RWPE1 (cell line): ENCODE data around the gene LMBR1.

Source experiments
- CTCF ChIA-PET: fragments of 350-600 bp; sonication (Branson Sonifier 250); formaldehyde crosslinking; extraction: SDS; loops from one replicate; lab custom pipeline; 2021; lab: Yijun Ruan, JAX
- POLR2A ChIA-PET: fragments of 400-600 bp; formaldehyde crosslinking; extraction: SDS; loops from one replicate; lab custom pipeline; 2020; ENCODE audit warnings: antibody characterized with exemption; ENCODE audit not compliant: low non-redundant PET; lab: Yijun Ruan, JAX
- DNase-seq: peaks from one replicate; pipeline ENCODE4 v3.0.0; 2012; ENCODE audit warnings: low spot score
- H3K27ac ChIP-seq: fragments of 450-650 bp; 2 replicates; pipeline ENCODE4 v1.5.1; 2017
- TF ChIP-seq, protein P1 (sequence below): fragments of 450-650 bp; conservative IDR thresholded peaks from 2 replicates; pipeline ENCODE4 v1.5.1; 2017; ENCODE audit warnings: low read depth, mild to moderate bottlenecking

LMBR1 gene

DNA sequence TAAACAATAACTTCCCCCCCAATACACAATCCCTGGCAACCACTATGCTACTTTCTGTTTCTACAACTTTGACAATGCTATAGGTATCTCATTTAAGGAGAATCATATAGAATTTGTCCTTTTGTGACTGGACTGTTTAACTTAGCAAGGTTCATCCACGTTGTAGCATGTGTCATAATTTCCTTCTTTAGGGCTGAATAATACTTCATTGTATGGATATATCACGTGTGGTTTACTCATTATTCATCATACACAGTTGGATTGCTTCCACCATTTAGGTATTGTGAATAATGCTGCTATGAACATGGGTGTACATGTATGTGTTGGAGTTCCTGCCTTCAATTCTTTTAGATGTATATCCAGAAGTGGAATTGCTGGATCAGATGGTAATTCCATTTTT is 111.0 kb downstream of the LMBR1 start:
- no peak for DNase-seq
- no peak overlapping the region for H3K27ac ChIP-seq
- TF ChIP-seq, protein P1, sequence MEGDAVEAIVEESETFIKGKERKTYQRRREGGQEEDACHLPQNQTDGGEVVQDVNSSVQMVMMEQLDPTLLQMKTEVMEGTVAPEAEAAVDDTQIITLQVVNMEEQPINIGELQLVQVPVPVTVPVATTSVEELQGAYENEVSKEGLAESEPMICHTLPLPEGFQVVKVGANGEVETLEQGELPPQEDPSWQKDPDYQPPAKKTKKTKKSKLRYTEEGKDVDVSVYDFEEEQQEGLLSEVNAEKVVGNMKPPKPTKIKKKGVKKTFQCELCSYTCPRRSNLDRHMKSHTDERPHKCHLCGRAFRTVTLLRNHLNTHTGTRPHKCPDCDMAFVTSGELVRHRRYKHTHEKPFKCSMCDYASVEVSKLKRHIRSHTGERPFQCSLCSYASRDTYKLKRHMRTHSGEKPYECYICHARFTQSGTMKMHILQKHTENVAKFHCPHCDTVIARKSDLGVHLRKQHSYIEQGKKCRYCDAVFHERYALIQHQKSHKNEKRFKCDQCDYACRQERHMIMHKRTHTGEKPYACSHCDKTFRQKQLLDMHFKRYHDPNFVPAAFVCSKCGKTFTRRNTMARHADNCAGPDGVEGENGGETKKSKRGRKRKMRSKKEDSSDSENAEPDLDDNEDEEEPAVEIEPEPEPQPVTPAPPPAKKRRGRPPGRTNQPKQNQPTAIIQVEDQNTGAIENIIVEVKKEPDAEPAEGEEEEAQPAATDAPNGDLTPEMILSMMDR: no peak
- POLR2A ChIA-PET: no interaction called here
- CTCF ChIA-PET: no interaction called here

DNA sequence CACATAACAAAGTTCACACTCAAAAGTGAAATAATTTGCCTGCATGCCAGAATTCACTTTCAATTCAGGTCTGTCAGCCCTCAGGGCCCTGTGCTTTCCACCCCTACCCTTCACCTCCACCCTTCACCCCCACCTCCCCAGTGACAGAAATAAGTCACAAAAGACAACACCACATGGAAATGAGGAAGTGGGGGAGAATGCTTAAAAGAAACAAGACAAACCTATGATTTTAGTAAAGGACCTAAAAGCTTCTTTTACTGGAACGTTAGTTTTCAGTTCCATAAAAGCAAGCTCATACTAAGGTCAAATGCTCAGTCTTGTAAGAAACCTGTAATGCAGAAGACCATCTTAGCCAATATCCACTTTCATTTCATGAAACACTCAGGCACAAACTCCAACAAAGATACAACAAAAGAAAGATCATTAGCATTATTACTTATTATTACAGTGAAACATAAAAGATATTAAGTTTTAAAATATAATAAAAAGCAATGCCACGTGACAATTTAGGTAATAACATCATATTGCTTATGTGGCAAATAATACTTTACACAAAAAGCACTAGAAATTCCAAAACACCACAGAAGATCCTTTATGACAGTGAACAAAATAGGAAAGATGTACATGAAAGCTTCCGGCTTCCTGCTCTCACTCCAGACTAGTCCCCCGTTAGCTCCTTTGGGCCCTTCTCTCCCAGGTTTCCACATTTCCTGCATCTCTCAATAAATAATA is 112.1 kb downstream of the LMBR1 start:
- CTCF ChIA-PET: no interaction called here
- no peak overlapping the region for H3K27ac ChIP-seq
- TF ChIP-seq, protein P1: no peak
- no peak for DNase-seq
- POLR2A ChIA-PET: no interaction called here

DNA sequence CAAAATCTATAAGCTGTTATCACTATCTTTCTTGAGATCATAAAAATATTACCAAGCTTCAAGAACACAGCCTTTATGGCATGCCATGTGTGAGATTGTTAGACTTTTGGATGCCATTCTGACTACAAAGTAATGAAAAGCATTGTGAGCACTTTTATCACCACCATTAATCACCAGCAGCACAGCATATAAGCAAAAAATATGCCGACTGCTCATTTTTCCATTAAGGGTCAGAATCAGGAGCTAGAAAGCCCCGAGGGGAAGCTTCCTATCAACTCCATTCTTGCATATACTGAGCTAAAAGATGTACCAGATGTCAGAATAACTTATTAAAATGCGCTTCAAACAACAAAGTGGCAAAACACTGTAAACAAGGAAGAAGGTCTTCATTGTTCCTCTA is 114.3 kb downstream of the LMBR1 start:
- H3K27ac ChIP-seq: no peak overlapping the region
- CTCF ChIA-PET: interaction anchor here (0.6 to 1.0 kb wide), 2 partner anchors 114 to 495 kb away, joined by 3 to 4 read pairs; no protein-coding TSS in a partner anchor
- TF ChIP-seq, protein P1: no peak
- POLR2A ChIA-PET: no interaction called here
- DNase-seq: no peak

DNA sequence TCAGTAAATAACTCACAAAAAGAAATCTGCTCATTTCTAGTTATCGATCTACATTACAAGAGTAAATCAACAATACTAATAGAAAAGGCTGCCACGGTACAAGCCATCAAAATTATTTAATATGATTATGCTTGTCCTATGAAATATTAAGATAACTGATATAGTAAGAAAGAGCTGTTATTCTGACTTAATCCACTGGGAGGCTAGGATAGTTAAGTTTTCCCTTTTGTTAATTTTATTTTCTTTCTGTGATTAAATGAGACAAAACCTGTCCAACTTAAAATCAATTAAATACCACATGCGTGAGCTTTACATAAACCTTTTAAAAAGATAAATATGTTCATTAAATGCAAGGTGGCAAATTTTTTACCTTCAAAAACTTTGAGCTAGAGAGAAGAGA is 114.8 kb downstream of the LMBR1 start:
- H3K27ac ChIP-seq: no peak overlapping the region
- DNase-seq: no peak
- ChIA-PET POLR2A (no interaction called here), CTCF (interaction anchor here (0.6 to 1.0 kb wide), 2 partner anchors 114 to 496 kb away, joined by 3 to 4 read pairs; no protein-coding TSS in a partner anchor)
- TF ChIP-seq, protein P1: peak; percentile 29; the same call in 1 of the 2 replicates

DNA sequence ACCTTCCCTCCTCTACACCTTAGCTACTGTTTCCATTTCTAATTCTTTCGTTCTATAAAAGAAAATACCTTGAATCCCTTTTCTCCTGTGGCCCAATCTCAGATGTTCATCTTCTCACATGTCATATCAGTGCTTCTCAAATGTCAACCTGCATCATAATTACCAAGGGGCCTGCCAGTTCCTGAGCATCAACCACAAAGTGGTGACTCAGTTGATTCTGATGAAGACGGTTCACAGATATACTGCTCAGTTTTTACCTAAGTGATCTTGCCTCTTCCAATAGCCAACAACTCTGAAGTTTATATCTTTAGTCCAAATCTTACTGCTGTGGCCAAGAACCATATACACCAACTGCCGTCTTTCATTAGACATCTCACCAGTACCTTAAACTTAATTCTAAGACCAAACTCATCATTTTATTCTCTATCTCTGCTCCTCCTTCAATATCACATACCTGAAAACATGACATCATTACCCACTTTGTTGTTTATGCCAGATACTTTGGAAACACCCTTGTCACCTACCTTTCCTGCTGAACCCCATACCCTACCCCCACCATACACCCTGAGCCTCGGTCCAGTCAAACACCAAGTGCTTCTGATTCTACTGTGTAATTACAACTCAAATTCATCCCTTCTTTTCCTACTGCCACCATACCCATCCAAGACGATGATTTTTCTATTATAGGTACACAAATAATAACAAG is 115.5 kb downstream of the LMBR1 start:
- no peak overlapping the region for H3K27ac ChIP-seq
- ChIA-PET CTCF (no interaction called here), POLR2A (no interaction called here)
- TF ChIP-seq, protein P1: no peak
- DNase-seq: no peak

DNA sequence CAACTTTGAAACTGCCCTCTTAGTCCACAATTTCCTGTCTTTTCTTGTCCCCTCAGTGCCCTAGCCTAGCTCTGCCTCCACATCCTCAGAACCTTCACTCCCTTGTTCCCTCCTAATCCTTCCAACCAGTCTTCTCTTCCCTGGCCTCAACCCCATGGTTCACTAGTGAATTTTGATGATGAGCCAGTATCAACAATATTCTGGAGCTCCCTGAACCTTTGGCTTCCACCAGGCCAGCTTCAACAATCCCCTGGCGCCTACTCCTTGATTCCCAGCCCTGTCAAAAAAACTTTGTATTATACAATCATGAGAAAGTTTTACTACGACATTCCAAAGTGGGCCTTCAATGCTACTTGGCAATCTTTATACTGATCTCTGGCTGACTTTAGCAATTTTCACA is 116.5 kb downstream of the LMBR1 start:
- POLR2A ChIA-PET: no interaction called here
- TF ChIP-seq, protein P1: no peak
- no peak for DNase-seq
- H3K27ac ChIP-seq: no peak overlapping the region
- CTCF ChIA-PET: no interaction called here
